ENCODE results near the gene RAET1G. TPM values are rescaled to one million over a fixed set of nuclear protein-coding genes. Genes with fewer than 3 reads are reported as not detected.
"Not testable (repeated sequence)": the region's sequence is repeated elsewhere in the genome, so short reads cannot be mapped to it uniquely, and the experiment has no call there.

RAET1G gene
- total RNA-seq, 4 donors from 2014 or later, result 0.59 to 2.0 (median 1.6) TPM; not detected in 1

DNA sequence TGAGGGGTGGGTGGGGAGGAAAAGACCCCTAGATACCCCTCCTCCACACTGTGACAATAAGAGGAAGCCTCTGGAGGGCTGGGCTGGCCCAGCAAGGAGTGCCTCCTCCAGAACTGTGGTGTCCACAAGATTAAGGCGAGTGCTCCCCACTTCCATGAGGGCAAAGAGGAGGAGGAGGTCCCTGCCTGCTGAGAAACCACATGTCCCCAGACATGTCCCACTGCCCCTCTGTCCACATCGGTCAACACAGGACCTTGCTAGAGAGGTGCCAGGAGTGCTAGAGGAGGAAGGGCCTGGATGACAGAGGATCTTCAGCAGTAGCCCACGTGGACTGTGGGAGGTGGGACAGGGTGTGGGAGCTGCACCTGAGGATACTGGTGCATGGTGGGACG, 3.1 kb downstream of the RAET1G start:
- no peak for DNase-seq
- Histone ChIP-seq H3K27me3 (no peaks in the 10 kb centered on the region), H3K4me1 (peaks cover 4 to 14% of the 10 kb centered on the region in 2 donors), H3K9me3 (no peaks in the 10 kb centered on the region), H3K4me3 (replicated peaks in 1 of 3) (no peak overlapping the region), H3K27ac (no peak overlapping the region), H3K36me3 (no peaks in the 10 kb centered on the region)
- TF ChIP-seq CTCF (IDR thresholded peaks at IDR 0.05) (no peak), POLR2A (IDR thresholded peaks at IDR 0.05) (no peak)
- WGBS, 2 donors, result 87 to 91% methylated on average over 4 of the region's 4 CpGs
- intact Hi-C loops (cut with DNase I), result no loop called here

- H3K36me3 ChIP-seq; H3K9me3 ChIP-seq; H3K27ac ChIP-seq; H3K4me3 ChIP-seq (replicated peaks in 1 of 3); intact Hi-C loops (cut with DNase I); DNase-seq; H3K27me3 ChIP-seq: not testable (repeated sequence)
- H3K4me1 ChIP-seq, result peaks cover 4 to 13% of the 10 kb centered on the region in 2 donors
- WGBS, 2 donors, result 87% methylated on average over 11 of the region's 11 CpGs
These were observed 3.6 kb downstream of the RAET1G start for GRCh38 chr6:149919126-149919833.

DNA sequence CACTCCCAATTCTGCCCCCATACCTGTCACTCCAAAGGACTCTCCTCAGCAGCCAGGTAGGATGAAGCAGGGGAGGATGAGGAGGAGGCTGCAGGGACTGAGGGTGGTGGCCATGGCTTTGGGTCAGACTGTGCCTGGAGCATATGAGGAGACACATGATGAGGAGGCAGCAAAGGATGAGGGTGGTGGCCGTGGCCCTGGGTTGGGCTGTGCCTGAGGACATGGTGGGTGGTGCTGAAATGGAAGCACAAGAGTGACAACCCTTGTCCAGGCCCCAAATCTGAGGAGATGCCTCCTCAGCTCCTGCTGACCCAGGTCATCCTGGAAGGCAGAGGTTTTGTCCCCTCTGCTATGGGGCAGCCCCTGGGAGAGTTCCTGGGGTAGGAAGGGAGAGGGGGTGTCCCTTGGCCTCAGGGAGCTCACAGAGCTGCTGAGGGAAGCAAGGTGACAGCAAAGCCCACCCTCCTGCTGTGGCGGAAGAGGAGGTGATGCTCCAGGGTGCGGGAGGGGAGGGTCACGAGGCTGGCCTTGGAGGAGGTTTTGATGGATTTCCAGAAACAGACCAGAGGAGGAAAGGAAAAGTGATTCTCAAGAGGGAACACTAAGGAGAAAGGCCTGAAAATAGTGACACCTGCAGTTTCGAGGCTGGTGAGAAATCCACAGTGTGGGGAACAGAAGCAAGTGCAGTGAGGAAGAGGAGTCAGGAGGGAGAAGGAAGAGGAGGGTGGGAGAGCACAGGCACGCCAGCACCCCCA, 4.6 kb downstream of the RAET1G start:
- intact Hi-C loops (cut with DNase I), result no loop called here
- DNase-seq, result no peak
- 91% methylated on average over 6 of the region's 6 CpGs for WGBS, 2 donors

GRCh38 chr6:149917679-149918078, 5.2 kb downstream of the RAET1G start:
- H3K9me3 ChIP-seq, result no peaks in the 10 kb centered on the region
- TF ChIP-seq CTCF (IDR thresholded peaks at IDR 0.05) (no peak), POLR2A (IDR thresholded peaks at IDR 0.05) (no peak)
- intact Hi-C loops (cut with DNase I), result no loop called here
- WGBS, 2 donors, result 99 to 100% methylated on average over 2 of the region's 2 CpGs
- no peaks in the 10 kb centered on the region for H3K27me3 ChIP-seq
- H3K27ac ChIP-seq, result no peak overlapping the region
- DNase-seq, result no peak
- H3K4me3 ChIP-seq (replicated peaks in 1 of 3), result no peak overlapping the region
- no peaks in the 10 kb centered on the region for H3K36me3 ChIP-seq
- H3K4me1 ChIP-seq, result peaks cover 0 to 5% of the 10 kb centered on the region in 2 donors

More for the DNA sequence above, 4.6 kb downstream of the RAET1G start:
- TF ChIP-seq CTCF (IDR thresholded peaks at IDR 0.05), result no peak
- Histone ChIP-seq H3K27me3 (no peaks in the 10 kb centered on the region), H3K36me3 (no peaks in the 10 kb centered on the region), H3K4me1 (peaks cover 1 to 8% of the 10 kb centered on the region in 2 donors), H3K4me3 (replicated peaks in 1 of 3) (no peak overlapping the region), H3K9me3 (no peaks in the 10 kb centered on the region), H3K27ac (no peak overlapping the region)

DNA sequence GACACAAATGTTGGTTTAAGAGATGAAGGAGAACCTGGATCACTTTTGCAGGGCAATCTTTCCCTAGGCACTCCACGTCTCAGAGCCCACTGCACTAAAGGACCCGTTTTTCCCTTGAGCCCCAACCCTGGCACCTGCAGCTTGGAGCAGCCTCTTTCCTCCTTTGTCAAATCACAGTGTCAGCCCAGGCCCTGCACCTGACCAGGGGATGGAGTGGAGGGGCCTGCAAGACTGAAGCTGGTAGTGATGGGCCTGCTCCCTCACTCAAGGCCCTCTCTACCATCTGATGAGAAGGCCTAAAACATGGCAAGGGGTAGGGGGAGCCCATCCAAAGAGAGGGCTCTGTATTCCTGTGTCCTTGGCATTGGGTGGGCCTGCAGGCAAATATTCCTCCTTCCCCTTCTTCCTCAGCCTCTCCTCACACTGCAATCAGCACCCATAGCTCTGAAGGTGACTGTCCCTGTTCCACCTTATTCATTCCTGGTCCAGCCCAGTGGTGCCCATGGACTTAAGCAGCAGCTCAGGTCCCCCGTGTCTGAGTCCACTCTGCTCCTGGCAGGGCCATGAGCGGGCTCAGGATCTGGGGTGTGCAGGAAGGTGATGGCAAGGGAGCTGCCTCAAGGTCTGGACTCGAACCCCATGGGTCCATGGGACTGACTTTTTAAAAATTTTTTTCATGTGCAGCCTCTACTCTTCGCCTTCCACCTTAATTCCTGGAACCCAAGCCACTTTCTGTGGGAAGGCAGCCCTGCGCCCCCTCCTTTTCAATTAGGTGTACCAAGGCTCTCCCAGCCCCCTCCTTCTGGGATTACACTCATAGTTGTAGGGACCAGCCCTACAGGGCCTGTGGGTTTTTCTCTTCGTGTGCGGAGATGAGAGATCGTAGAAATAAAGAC, 6.7 kb downstream of the RAET1G start:
- Histone ChIP-seq H3K27me3 (no peaks in the 10 kb centered on the region), H3K36me3 (no peaks in the 10 kb centered on the region), H3K4me1 (no peaks in the 10 kb centered on the region), H3K9me3 (no peaks in the 10 kb centered on the region), H3K4me3 (replicated peaks in 1 of 3) (no peak overlapping the region), H3K27ac (no peak overlapping the region)
- DNase-seq, result no peak
- TF ChIP-seq CTCF (IDR thresholded peaks at IDR 0.05) (no peak), POLR2A (IDR thresholded peaks at IDR 0.05) (no peak)
- intact Hi-C loops (cut with DNase I), result no loop called here
- WGBS, 2 donors, result 91 to 96% methylated on average over 10 of the region's 10 CpGs
